HL-60 (cell line): Measurements from ENCODE around the gene WWOX.

Experiments
- DNase-seq, 2 experiments: peaks; one replicate each; pipeline ENCODE4 v3.0.0-alpha.2; 2010 to 2020; ENCODE audit warnings: low read depth in 1 of 2, low spot score in 1 of 2
- H3K27ac ChIP-seq: fragments of 250-450 bp; sonication (Bioruptor Pico); replicated peaks from 2 replicates; pipeline ENCODE4 v1.5.1; 2020; ENCODE audit warnings: mild to moderate bottlenecking, moderate library complexity
- H3K27me3 ChIP-seq: fragments of 250-450 bp; sonication (Bioruptor Pico); 2 replicates; pipeline ENCODE4 v1.5.1; 2021; ENCODE audit warnings: mild to moderate bottlenecking, moderate library complexity; ENCODE audit not compliant: insufficient read depth, poor library complexity, severe bottlenecking
- H3K4me3 ChIP-seq: replicated peaks from 2 replicates; pipeline ENCODE4 v1.5.1; 2011; ENCODE audit warnings: mild to moderate bottlenecking, control low read depth, low read length; ENCODE audit not compliant: insufficient read depth
- CTCF ChIP-seq: IDR thresholded peaks from one replicate; pipeline ENCODE4 v1.5.1; 2011; ENCODE audit warnings: low read length, control low read depth, inconsistent platforms; ENCODE audit not compliant: insufficient read depth
- GABPA ChIP-seq: IDR thresholded peaks from 2 replicates; pipeline ENCODE4 v1.6.1; 2012; ENCODE audit warnings: low read depth
- POLR2AphosphoS5 ChIP-seq: IDR thresholded peaks from 2 replicates; pipeline ENCODE4 v1.6.1; 2012; ENCODE audit warnings: low read depth
- SPI1 ChIP-seq: IDR thresholded peaks from 2 replicates; pipeline ENCODE4 v1.6.1; 2012; ENCODE audit warnings: low read depth, mild to moderate bottlenecking, borderline replicate concordance
- TF ChIP-seq, protein P1 (sequence below): IDR thresholded peaks from 2 replicates; pipeline ENCODE4 v1.6.1; 2012; ENCODE audit warnings: low read depth; ENCODE audit not compliant: insufficient replicate concordance

Gene WWOX

GRCh38 chr16:79097166-79097565 lies 997.7 kb downstream of the WWOX start:
- no peak for DNase-seq
- Histone ChIP-seq H3K4me3 (no peak overlapping the region), H3K27ac (no peak overlapping the region), H3K27me3 (no peaks in the 10 kb centered on the region)
- TF ChIP-seq, protein P1, sequence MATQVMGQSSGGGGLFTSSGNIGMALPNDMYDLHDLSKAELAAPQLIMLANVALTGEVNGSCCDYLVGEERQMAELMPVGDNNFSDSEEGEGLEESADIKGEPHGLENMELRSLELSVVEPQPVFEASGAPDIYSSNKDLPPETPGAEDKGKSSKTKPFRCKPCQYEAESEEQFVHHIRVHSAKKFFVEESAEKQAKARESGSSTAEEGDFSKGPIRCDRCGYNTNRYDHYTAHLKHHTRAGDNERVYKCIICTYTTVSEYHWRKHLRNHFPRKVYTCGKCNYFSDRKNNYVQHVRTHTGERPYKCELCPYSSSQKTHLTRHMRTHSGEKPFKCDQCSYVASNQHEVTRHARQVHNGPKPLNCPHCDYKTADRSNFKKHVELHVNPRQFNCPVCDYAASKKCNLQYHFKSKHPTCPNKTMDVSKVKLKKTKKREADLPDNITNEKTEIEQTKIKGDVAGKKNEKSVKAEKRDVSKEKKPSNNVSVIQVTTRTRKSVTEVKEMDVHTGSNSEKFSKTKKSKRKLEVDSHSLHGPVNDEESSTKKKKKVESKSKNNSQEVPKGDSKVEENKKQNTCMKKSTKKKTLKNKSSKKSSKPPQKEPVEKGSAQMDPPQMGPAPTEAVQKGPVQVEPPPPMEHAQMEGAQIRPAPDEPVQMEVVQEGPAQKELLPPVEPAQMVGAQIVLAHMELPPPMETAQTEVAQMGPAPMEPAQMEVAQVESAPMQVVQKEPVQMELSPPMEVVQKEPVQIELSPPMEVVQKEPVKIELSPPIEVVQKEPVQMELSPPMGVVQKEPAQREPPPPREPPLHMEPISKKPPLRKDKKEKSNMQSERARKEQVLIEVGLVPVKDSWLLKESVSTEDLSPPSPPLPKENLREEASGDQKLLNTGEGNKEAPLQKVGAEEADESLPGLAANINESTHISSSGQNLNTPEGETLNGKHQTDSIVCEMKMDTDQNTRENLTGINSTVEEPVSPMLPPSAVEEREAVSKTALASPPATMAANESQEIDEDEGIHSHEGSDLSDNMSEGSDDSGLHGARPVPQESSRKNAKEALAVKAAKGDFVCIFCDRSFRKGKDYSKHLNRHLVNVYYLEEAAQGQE = no peak
- TF ChIP-seq CTCF (no peak), POLR2AphosphoS5 (no peak), SPI1 (no peak), GABPA (no peak)

- no peak overlapping the region for H3K4me3 ChIP-seq
- no peaks in the 10 kb centered on the region for H3K27me3 ChIP-seq
- H3K27ac ChIP-seq = no peak overlapping the region
- no peak for TF ChIP-seq POLR2AphosphoS5
- TF ChIP-seq, protein P1 = no peak
- no peak for TF ChIP-seq GABPA
- no peak for TF ChIP-seq CTCF
- no peak for TF ChIP-seq SPI1
- DNase-seq = no peak
Observed at GRCh38 chr16:79097771-79098170, 998.3 kb downstream of the WWOX start.

- no peak overlapping the region for H3K4me3 ChIP-seq
- H3K27ac ChIP-seq = no peak overlapping the region
- DNase-seq = peak in 1 of 2 experiments; percentile 45
- TF ChIP-seq CTCF (no peak), GABPA (no peak), POLR2AphosphoS5 (no peak), SPI1 (peak; percentile 83)
- TF ChIP-seq, protein P1 = no peak
- H3K27me3 ChIP-seq = no peaks in the 10 kb centered on the region
Observed at GRCh38 chr16:79098907-79099306, 999.5 kb downstream of the WWOX start.
